ENCODE data around the gene CLDN14.
A peak's percentile ranks its signal among the peaks of the same experiment; 100 is the strongest.

The CLDN14 gene

DNA sequence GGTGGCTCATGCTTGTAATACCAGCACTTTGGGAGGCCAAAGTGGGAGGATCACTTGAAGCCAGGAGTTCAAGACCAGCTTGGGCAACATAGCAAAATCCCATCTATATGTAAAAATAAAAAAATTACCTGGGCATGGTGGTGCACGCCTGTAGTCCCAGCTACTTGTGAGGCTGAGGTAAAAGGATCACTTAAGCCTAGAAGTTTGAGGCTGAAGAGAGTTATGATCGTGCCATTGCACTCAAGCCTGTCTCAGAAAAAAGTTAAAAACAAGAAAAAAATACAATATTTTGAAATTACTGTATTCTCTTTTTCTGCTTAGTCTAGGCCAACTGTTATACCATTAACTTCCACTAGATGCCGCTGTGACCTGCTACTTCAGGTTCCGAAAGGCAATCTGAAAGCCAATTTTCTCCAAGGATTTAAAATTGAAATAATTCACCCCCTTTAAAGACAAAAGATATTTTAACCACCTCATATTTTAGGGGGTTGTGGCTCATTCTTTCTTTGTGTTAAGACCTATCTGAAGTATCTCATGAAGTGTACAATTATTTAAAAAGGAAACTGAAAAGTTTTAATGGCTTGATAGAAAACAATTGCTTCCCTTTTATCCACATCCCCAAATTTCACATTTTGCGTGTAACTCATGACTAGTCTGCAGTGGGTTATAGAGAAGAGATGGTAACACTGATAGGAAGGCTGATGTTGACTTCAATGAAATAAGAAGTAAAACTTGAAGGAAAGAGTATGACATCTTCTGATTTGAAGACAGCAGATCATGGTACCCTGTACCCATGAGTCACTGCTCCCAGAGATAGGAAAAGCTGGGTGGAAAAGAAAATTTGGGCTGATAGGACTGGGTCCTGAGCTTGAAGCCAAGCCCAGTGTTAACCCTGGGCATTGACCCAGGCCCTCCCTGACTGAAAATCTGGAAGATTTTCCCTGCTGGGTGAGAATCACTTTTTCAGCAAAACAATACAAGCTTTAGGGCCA is 24.4 kb upstream of the CLDN14 start:
- FAIRE-seq: peak; percentile 31
- DNase-seq (ENCODE audit: insufficient read length, low spot score): no peak
- TF ChIP-seq SPI1 (IDR thresholded peaks at IDR 0.05; ENCODE audit: low read depth, low read length): no peak
- no peak for TF ChIP-seq PAX5 (IDR thresholded peaks at IDR 0.05; ENCODE audit: insufficient read depth, low read length, severe bottlenecking)
- no peak for TF ChIP-seq POLR2A (IDR thresholded peaks at IDR 0.05; ENCODE audit: low read depth, low read length)
- no peak for TF ChIP-seq TAF1 (IDR thresholded peaks at IDR 0.05; ENCODE audit: low read depth, low read length)
- TF ChIP-seq POU2F2 (IDR thresholded peaks at IDR 0.05; ENCODE audit: low read depth, low read length): no peak
- no peak for TF ChIP-seq POLR2AphosphoS5 (IDR thresholded peaks at IDR 0.05; ENCODE audit: low read depth, low read length)

GRCh38 chr21:36502365-36502764 is 22.4 kb upstream of the CLDN14 start:
- TF ChIP-seq POLR2AphosphoS5 (IDR thresholded peaks at IDR 0.05; ENCODE audit: low read depth, low read length) (no peak), SPI1 (IDR thresholded peaks at IDR 0.05; ENCODE audit: low read depth, low read length) (no peak), POU2F2 (IDR thresholded peaks at IDR 0.05; ENCODE audit: low read depth, low read length) (no peak), TAF1 (IDR thresholded peaks at IDR 0.05; ENCODE audit: low read depth, low read length) (no peak), PAX5 (IDR thresholded peaks at IDR 0.05; ENCODE audit: insufficient read depth, low read length, severe bottlenecking) (no peak), POLR2A (IDR thresholded peaks at IDR 0.05; ENCODE audit: low read depth, low read length) (no peak)
- FAIRE-seq: no peak

GRCh38 chr21:36501589-36501892 is 21.6 kb upstream of the CLDN14 start:
- no peak for FAIRE-seq
- TF ChIP-seq SPI1 (IDR thresholded peaks at IDR 0.05; ENCODE audit: low read depth, low read length): no peak
- no peak for TF ChIP-seq PAX5 (IDR thresholded peaks at IDR 0.05; ENCODE audit: insufficient read depth, low read length, severe bottlenecking)
- no peak for TF ChIP-seq POU2F2 (IDR thresholded peaks at IDR 0.05; ENCODE audit: low read depth, low read length)
- no peak for TF ChIP-seq TAF1 (IDR thresholded peaks at IDR 0.05; ENCODE audit: low read depth, low read length)
- no peak for TF ChIP-seq POLR2AphosphoS5 (IDR thresholded peaks at IDR 0.05; ENCODE audit: low read depth, low read length)
- no peak for TF ChIP-seq POLR2A (IDR thresholded peaks at IDR 0.05; ENCODE audit: low read depth, low read length)
- DNase-seq (ENCODE audit: insufficient read length, low spot score): no peak

More at GRCh38 chr21:36502365-36502764, 22.4 kb upstream of the CLDN14 start:
- no peak for DNase-seq (ENCODE audit: insufficient read length, low spot score)

DNA sequence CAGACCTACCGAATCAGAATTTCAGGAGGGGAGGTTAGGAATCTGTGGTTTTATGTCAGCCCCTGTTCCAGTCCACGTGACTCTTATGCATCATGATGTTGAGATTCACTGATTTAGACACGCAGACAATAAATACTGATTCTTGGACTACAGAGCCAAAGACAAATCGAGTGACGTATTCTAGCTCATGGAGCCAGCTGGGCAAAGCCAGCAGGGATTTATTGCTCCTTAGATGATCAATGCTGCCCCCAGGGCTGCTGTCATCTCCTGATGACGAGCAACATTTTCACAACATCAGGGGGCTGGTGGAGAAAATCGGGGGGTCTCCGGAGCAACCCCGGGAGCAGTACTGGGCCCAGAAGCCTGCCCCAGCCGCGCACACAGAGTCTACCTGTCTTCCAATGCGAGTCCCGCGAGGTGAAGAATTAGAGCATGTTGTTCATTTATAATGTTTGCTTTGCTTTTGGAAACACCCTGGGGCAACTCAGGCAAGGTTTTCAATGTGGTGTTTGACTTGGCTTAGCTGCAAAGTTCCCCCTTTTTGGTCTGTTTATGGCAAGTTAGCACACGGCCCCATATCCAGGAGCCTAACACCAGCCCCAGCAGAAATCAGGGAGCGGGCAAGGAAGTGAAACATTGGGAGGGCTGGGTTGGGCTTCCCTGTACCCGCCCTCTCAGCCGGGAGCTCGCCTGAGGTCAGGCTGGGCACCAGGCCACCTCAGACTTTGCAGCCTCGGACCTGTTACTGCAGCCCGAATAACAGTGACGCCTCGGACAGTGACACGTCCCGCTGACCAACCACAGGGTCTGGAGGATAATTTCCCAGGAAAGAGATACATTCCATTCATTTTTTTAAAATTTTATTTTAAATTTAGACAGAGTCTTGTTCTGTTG is 19.9 kb upstream of the CLDN14 start:
- DNase-seq (ENCODE audit: insufficient read length, low spot score) (no peak), FAIRE-seq (no peak)
- TF ChIP-seq TAF1 (IDR thresholded peaks at IDR 0.05; ENCODE audit: low read depth, low read length) (no peak), SPI1 (IDR thresholded peaks at IDR 0.05; ENCODE audit: low read depth, low read length) (no peak), PAX5 (IDR thresholded peaks at IDR 0.05; ENCODE audit: insufficient read depth, low read length, severe bottlenecking) (no peak), POLR2AphosphoS5 (IDR thresholded peaks at IDR 0.05; ENCODE audit: low read depth, low read length) (no peak), POLR2A (IDR thresholded peaks at IDR 0.05; ENCODE audit: low read depth, low read length) (no peak)

DNA sequence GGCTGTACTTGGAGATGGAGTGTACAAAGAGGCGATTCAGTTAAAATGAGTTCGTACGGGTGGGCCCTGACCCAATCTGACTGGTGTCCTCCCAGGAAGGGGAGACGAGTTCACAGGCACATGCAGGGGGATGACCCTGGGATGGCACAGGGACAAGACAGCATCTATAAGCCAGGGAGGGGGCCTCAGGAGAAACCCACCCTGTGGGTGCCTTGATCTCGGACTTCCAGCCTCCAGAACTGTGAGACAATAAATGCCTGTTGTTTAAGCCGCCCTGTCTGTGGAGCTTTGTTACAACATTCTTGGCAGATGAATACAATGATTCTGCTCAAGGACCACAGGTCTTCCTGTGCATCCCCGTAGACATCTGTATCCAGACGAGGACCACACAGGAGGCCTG is 14.6 kb upstream of the CLDN14 start:
- no peak for FAIRE-seq
- DNase-seq (ENCODE audit: insufficient read length, low spot score): no peak
- TF ChIP-seq TAF1 (IDR thresholded peaks at IDR 0.05; ENCODE audit: low read depth, low read length): no peak
- no peak for TF ChIP-seq POU2F2 (IDR thresholded peaks at IDR 0.05; ENCODE audit: low read depth, low read length)
- TF ChIP-seq PAX5 (IDR thresholded peaks at IDR 0.05; ENCODE audit: insufficient read depth, low read length, severe bottlenecking): no peak
- TF ChIP-seq POLR2AphosphoS5 (IDR thresholded peaks at IDR 0.05; ENCODE audit: low read depth, low read length): no peak

DNA sequence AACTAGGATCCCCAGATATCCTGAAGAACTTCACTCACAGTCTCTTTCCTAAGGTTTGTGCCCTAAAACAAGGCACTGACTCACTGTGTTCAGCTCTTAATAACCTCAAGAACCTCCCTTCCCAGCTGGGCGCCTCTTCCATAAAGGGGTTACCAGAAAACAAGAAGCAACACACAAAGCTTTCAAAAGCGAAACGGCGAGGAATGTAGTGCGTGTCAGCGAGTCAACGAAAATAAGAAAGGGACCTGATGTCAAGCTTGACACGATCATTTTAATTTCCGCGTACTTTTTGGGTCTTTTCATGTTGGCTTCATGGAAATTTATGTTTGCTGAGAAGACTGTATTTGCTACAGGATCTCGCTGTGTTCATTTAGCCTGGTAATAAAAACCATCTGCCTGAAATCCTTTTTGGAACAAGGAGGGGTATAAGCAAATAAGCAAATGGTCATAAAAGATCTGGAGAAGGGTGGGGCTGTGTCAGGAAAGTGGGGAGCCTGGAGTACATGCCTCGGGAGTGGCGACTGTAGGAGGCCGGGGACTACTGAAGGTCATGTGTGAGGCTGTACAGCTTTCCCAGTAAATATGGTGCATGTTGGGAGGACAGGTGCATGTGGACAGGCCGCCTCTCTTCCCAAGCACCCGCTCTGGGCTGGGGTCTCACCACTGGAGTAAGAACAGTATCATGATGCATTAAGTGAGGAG is 11.4 kb upstream of the CLDN14 start:
- no peak for DNase-seq (ENCODE audit: insufficient read length, low spot score)
- no peak for FAIRE-seq
- TF ChIP-seq PAX5 (IDR thresholded peaks at IDR 0.05; ENCODE audit: insufficient read depth, low read length, severe bottlenecking) (no peak), POLR2AphosphoS5 (IDR thresholded peaks at IDR 0.05; ENCODE audit: low read depth, low read length) (no peak)

- TF ChIP-seq POU2F2 (IDR thresholded peaks at IDR 0.05; ENCODE audit: low read depth, low read length): no peak
- TF ChIP-seq PAX5 (IDR thresholded peaks at IDR 0.05; ENCODE audit: insufficient read depth, low read length, severe bottlenecking): no peak
- TF ChIP-seq POLR2A (IDR thresholded peaks at IDR 0.05; ENCODE audit: low read depth, low read length): no peak
- no peak for TF ChIP-seq SPI1 (IDR thresholded peaks at IDR 0.05; ENCODE audit: low read depth, low read length)
- TF ChIP-seq TAF1 (IDR thresholded peaks at IDR 0.05; ENCODE audit: low read depth, low read length): no peak
- TF ChIP-seq POLR2AphosphoS5 (IDR thresholded peaks at IDR 0.05; ENCODE audit: low read depth, low read length): no peak
- FAIRE-seq (no peak), DNase-seq (ENCODE audit: insufficient read length, low spot score) (no peak)
These were observed 9.8 kb upstream of the CLDN14 start for GRCh38 chr21:36489776-36490165.

DNA sequence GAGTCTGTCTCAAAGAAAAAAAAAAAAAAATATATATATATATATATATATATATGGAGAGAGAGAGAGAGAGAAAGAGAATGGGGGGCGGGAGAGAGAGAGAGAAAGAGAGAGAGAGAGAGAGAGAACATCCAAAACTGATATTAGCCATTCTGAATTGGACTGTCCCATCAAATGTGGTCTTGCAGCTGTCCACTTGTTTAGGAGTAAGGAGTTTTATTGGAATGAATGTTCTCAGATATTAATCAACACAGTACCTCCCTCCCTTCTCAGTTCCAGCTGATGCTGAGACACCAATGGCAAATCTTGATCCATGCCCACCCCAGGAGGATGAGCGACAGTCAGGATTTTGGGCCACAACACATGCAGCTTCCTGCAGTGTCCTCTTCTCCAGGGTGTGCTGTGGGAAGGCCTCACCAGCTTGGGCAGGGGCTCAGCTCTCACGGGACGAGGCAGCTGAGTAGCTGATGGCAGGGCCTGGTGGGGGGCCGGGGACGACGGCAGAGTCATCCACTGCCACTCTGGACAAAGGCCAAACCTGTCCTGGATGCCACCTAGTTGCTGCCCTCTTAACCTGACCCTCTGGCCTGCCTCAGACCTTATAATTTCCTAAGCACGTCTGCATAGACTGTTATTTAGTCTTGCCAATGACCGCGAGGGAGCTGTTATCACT is 9.3 kb upstream of the CLDN14 start:
- TF ChIP-seq POLR2A (IDR thresholded peaks at IDR 0.05; ENCODE audit: low read depth, low read length) (no peak), TAF1 (IDR thresholded peaks at IDR 0.05; ENCODE audit: low read depth, low read length) (no peak), SPI1 (IDR thresholded peaks at IDR 0.05; ENCODE audit: low read depth, low read length) (no peak), PAX5 (IDR thresholded peaks at IDR 0.05; ENCODE audit: insufficient read depth, low read length, severe bottlenecking) (no peak), POU2F2 (IDR thresholded peaks at IDR 0.05; ENCODE audit: low read depth, low read length) (no peak), POLR2AphosphoS5 (IDR thresholded peaks at IDR 0.05; ENCODE audit: low read depth, low read length) (no peak)
- no peak for FAIRE-seq
- DNase-seq (ENCODE audit: insufficient read length, low spot score): no peak
